K562 (cell line): ENCODE data around the gene TUBE1. TPM values are rescaled to one million over a fixed set of nuclear protein-coding genes. Genes with fewer than 3 reads are reported as not detected.
A peak's percentile ranks its signal among the peaks of the same experiment; 100 is the strongest.
"Not testable (repeated sequence)": the region's sequence is repeated elsewhere in the genome, so short reads cannot be mapped to it uniquely, and the experiment has no call there.

Experiments used
- ATAC-seq: fragments of 200-7000 bp; cut with Tn5 transposase; 3 replicates; pipeline ENCODE4 v1.9.1; 2020; ENCODE audit warnings: moderate library complexity
- BruUV-seq: library from RNA; stranded (reverse); fragments of 400-500 nt; replicated peaks from 2 replicates; lab custom pipeline; 2021; lab: Mats Ljungman, UMichigan
- CTCF ChIA-PET: fragments of 300-600 bp; formaldehyde crosslinking; extraction: SDS; loops from one replicate; lab custom pipeline; 2021; ENCODE audit warnings: low intra/inter-chr PET ratio; lab: Yijun Ruan, JAX
- POLR2A ChIA-PET: fragments of 300-600, 350-650 bp; sonication (Branson Sonifier 250); formaldehyde crosslinking; extraction: SDS; loops from one replicate; lab custom pipeline; 2021; ENCODE audit warnings: antibody characterized with exemption, inconsistent platforms; lab: Yijun Ruan, JAX
- DNase-seq, 4 experiments: peaks; one replicate each; pipeline versions ENCODE4 v3.0.0 to v3.0.0-alpha.2; 2011 to 2018; ENCODE audit warnings: low spot score in 3 of 4, mixed read lengths in 3 of 4; ENCODE audit errors: extremely low read depth in 1 of 4
- FAIRE-seq: peaks from 2 replicates; lab custom pipeline; 2011; peaks lifted over from hg19 to GRCh38; lab: Jason Lieb, UNC
- H2AFZ ChIP-seq: 2 replicates; pipeline ENCODE4 v1.6.0; 2011; ENCODE audit warnings: low read depth, low read length, control low read depth, inconsistent platforms
- H3K27ac ChIP-seq: fragments of 200-600 bp; 3 replicates; pipeline ENCODE4 v1.8.0; 2011; ENCODE audit warnings: low read depth, mild to moderate bottlenecking, control low read depth, inconsistent platforms, low read length, moderate library complexity, mixed read lengths; ENCODE audit errors: extremely low read depth
- H3K27me3 ChIP-seq, 2 experiments: fragments of 300-600 bp in 1 of 2; 2 replicates in 1 of 2; 3 replicates in 1 of 2; pipeline versions ENCODE4 v1.6.0 to v1.8.0; 2011; ENCODE audit warnings: inconsistent platforms in 2 of 2, low read length in 2 of 2, mild to moderate bottlenecking in 1 of 2, mixed read lengths in 1 of 2, moderate library complexity in 1 of 2; ENCODE audit not compliant: control insufficient read depth in 2 of 2, insufficient read depth in 2 of 2
- H3K36me3 ChIP-seq: fragments of 300-600 bp; 3 replicates; pipeline ENCODE4 v1.8.0; 2011; ENCODE audit warnings: mild to moderate bottlenecking, low read length, inconsistent platforms; ENCODE audit not compliant: control insufficient read depth, insufficient read depth
- H3K4me1 ChIP-seq, 2 experiments: fragments of 200-600 bp in 1 of 2; replicated peaks in 1 of 2; 2 replicates in 1 of 2; 3 replicates in 1 of 2; pipeline versions ENCODE4 v1.5.1 to v1.8.0; 2011; ENCODE audit warnings: inconsistent platforms in 2 of 2, low read length in 2 of 2, mild to moderate bottlenecking in 1 of 2, mixed read lengths in 1 of 2, moderate library complexity in 1 of 2; ENCODE audit not compliant: control insufficient read depth in 2 of 2, insufficient read depth in 2 of 2
- H3K4me2 ChIP-seq: 2 replicates; pipeline ENCODE4 v1.6.1; 2011; ENCODE audit warnings: low read length, control low read depth, inconsistent platforms, mixed read lengths; ENCODE audit not compliant: insufficient read depth
- H3K4me3 ChIP-seq: fragments of 200-600 bp; sonication (generic), shearing (Covaris generic); 2 replicates; pipeline ENCODE4 v1.5.1; 2016; ENCODE audit warnings: control low read depth, inconsistent platforms
- H3K79me2 ChIP-seq: fragments of 200-600 bp; 3 replicates; pipeline ENCODE4 v1.8.0; 2011; ENCODE audit warnings: low read length, inconsistent platforms; ENCODE audit not compliant: control insufficient read depth, insufficient read depth
- H3K9ac ChIP-seq, 2 experiments: 2 replicates each; pipeline versions ENCODE4 v1.6.0 to v1.6.1; 2011; ENCODE audit warnings: low read depth in 2 of 2, low read length in 2 of 2, control low read depth in 1 of 2, inconsistent platforms in 1 of 2, mild to moderate bottlenecking in 1 of 2, mixed read lengths in 1 of 2; ENCODE audit not compliant: insufficient read depth in 1 of 2
- H3K9me1 ChIP-seq: one replicate; pipeline ENCODE4 v1.6.0; 2011; ENCODE audit warnings: inconsistent platforms, mild to moderate bottlenecking, low read length, moderate library complexity; ENCODE audit not compliant: control insufficient read depth, insufficient read depth
- H3K9me3 ChIP-seq: replicated peaks from 2 replicates; pipeline ENCODE4 v1.5.1; 2011; ENCODE audit warnings: low read depth, low read length, inconsistent platforms; ENCODE audit not compliant: control insufficient read depth, insufficient read depth
- H4K20me1 ChIP-seq: replicated peaks from 2 replicates; pipeline ENCODE4 v1.6.1; 2011; ENCODE audit warnings: low read length, inconsistent platforms, mixed read lengths; ENCODE audit not compliant: control insufficient read depth, insufficient read depth
- MEF2A ChIP-seq: IDR thresholded peaks from 2 replicates; pipeline ENCODE4 v1.6.1; 2011; ENCODE audit warnings: low read depth, mild to moderate bottlenecking, low read length, moderate library complexity; ENCODE audit not compliant: control insufficient read depth
- MEIS2 ChIP-seq: fragments of 450-650 bp; IDR thresholded peaks from 2 replicates; pipeline ENCODE4 v1.6.1; 2014; ENCODE audit warnings: mild to moderate bottlenecking; ENCODE audit not compliant: partially characterized antibody
- POLR2G ChIP-seq: fragments of 200-400 bp; formaldehyde crosslinking; IDR thresholded peaks from 2 replicates; pipeline ENCODE4 v1.6.1; 2017; ENCODE audit warnings: low read depth, mild to moderate bottlenecking, antibody characterized with exemption, low read length, moderate library complexity
- SETDB1 ChIP-seq: IDR thresholded peaks from one replicate; pipeline ENCODE4 v1.6.1; 2012; ENCODE audit warnings: low read length, control low read depth, inconsistent platforms
- ZC3H4 ChIP-seq: sonication (generic); formaldehyde crosslinking; IDR thresholded peaks from 2 replicates; pipeline ENCODE4 v1.9.0; 2021; ENCODE audit warnings: missing genetic modification reagents, borderline replicate concordance
- ZNF444 ChIP-seq: fragments of 250-450 bp; sonication (Bioruptor Pico); IDR thresholded peaks from 2 replicates; pipeline ENCODE4 v1.4.0; 2020; ENCODE audit warnings: mild to moderate bottlenecking, moderate library complexity
- WGBS: fragments of 100-300 bp; shearing (Covaris generic); methylation state at CpG from one replicate; pipeline ENCODE4 v1.1.6; 2016; ENCODE audit warnings: low coverage, mixed read lengths; ENCODE audit not compliant: insufficient coverage; ENCODE audit errors: missing lambda C conversion rate; 5-methylcytosine and 5-hydroxymethylcytosine counted together
- in situ Hi-C: fragments of 300-500 bp; cut with MboI; formaldehyde crosslinking; loops from 4 replicates; pipeline ENCODE4 v1.15.0; 2018; ENCODE audit warnings: inconsistent platforms, mixed read lengths
- intact Hi-C: fragments of 100-400 bp; cut with micrococcal nuclease; formaldehyde crosslinking; loops from 2 replicates; pipeline ENCODE4 v1.14.2; 2022
- polyA plus RNA-seq, 8 experiments: library from polyadenylated mRNA; depleted of rRNA in 4 of 8; stranded (reverse) in 5 of 8; unstranded in 3 of 8; fragments of >200 nt; fragmentation: Nextera tagmentation in 2 of 8; fragmentation: Illumina TruSeq in 1 of 8; extraction: Ambion mirVana in 2 of 8; extraction: Trizol in 1 of 8; gene quantifications; 2 replicates each; pipeline versions ENCODE4 v1.2.1 to v1.2.3, GENCODE V29; 2011 to 2014; ENCODE audit warnings: inconsistent platforms in 1 of 8, missing spikeins in 1 of 8
- total RNA-seq, 7 experiments: library from RNA; depleted of rRNA in 6 of 7; stranded (reverse); fragments of >200 nt in 6 of 7; fragmentation: Illumina TruSeq in 2 of 7; extraction: Trizol in 2 of 7; gene quantifications; 2 replicates each; pipeline versions ENCODE4 v1.2.1 to v1.2.3, GENCODE V29; 2011 to 2021; ENCODE audit warnings: low replicate concordance in 1 of 7
- TF ChIP-seq, protein P1 (sequence below), 2 experiments: IDR thresholded peaks in 1 of 2; conservative IDR thresholded peaks in 1 of 2; 2 replicates each; pipeline ENCODE4 v1.6.1; 2016; ENCODE audit warnings: low read depth in 2 of 2, mild to moderate bottlenecking in 1 of 2, missing compliant biosample characterization in 1 of 2, missing genetic modification characterization in 1 of 2, moderate library complexity in 1 of 2
- TF ChIP-seq, protein P2 (sequence below): IDR thresholded peaks from 2 replicates; pipeline ENCODE4 v1.6.1; 2016; ENCODE audit warnings: missing genetic modification characterization, missing compliant biosample characterization
- TF ChIP-seq, protein P3 (sequence below): fragments of 450-650 bp; IDR thresholded peaks from 2 replicates; pipeline ENCODE4 v1.6.1; 2016

TUBE1 gene
- total and polyA plus RNA-seq, 9 of the 15 experiments (the other 6 are each of a cell fraction or from before 2014, with no cell fraction given): 18.9 to 58.4 (median 30.8) TPM

DNA sequence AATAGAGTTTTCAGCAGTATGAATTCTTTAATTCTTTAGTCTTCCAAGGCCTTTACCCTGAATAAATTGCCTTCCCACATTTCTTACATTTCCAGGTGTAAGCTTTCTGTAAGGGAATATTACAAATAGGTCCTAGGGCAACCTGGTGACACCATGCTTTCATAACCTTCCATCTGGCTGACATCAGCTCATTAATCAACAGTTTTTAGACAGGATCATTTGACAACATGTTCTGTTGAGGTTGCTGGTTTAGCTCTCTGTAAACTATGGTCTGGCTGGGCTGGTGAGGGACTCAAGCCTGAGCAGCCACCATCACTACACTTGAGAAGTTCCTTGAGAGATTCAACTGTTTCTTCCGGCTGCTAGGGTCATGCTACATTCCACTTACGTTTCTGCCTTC, 19.3 kb upstream of the TUBE1 start:
- Histone ChIP-seq H3K79me2 (no peaks in the 10 kb centered on the region), H3K4me3 (no peak overlapping the region), H3K27ac (no peak overlapping the region), H4K20me1 (no peaks in the 10 kb centered on the region), H3K9me1 (no peaks in the 10 kb centered on the region), H3K4me1 (no peaks in the 10 kb centered on the region), H3K36me3 (no peaks in the 10 kb centered on the region), H3K4me2 (no peak overlapping the region), H3K9me3 (no peaks in the 10 kb centered on the region), H3K9ac (no peak overlapping the region), H3K27me3 (no peaks in the 10 kb centered on the region), H2AFZ (no peak overlapping the region)
- WGBS: 0% methylated on average over 2 of the region's 2 CpGs
- intact Hi-C loops (no loop called here), in situ Hi-C loops (no loop called here)
- TF ChIP-seq, protein P1, sequence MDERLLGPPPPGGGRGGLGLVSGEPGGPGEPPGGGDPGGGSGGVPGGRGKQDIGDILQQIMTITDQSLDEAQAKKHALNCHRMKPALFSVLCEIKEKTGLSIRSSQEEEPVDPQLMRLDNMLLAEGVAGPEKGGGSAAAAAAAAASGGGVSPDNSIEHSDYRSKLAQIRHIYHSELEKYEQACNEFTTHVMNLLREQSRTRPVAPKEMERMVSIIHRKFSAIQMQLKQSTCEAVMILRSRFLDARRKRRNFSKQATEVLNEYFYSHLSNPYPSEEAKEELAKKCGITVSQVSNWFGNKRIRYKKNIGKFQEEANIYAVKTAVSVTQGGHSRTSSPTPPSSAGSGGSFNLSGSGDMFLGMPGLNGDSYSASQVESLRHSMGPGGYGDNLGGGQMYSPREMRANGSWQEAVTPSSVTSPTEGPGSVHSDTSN (CRISPR knock-in tag; IDR thresholded peaks at IDR 0.05; ENCODE audit: low read depth): no peak
- TF ChIP-seq, protein P1 (tag; conservative IDR thresholded peaks at IDR 0.05; ENCODE audit: low read depth): peak; percentile 66
- TF ChIP-seq ZC3H4 (CRISPR knock-in tag) (no peak), SETDB1 (no peak), POLR2G (no peak), ZNF444 (CRISPR knock-in tag) (no peak), MEF2A (no peak), MEIS2 (peak; percentile 66)
- TF ChIP-seq, protein P2, sequence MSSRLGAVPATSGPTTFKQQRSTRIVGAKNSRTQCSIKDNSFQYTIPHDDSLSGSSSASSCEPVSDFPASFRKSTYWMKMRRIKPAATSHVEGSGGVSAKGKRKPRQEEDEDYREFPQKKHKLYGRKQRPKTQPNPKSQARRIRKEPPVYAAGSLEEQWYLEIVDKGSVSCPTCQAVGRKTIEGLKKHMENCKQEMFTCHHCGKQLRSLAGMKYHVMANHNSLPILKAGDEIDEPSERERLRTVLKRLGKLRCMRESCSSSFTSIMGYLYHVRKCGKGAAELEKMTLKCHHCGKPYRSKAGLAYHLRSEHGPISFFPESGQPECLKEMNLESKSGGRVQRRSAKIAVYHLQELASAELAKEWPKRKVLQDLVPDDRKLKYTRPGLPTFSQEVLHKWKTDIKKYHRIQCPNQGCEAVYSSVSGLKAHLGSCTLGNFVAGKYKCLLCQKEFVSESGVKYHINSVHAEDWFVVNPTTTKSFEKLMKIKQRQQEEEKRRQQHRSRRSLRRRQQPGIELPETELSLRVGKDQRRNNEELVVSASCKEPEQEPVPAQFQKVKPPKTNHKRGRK: no peak
- TF ChIP-seq, protein P3, sequence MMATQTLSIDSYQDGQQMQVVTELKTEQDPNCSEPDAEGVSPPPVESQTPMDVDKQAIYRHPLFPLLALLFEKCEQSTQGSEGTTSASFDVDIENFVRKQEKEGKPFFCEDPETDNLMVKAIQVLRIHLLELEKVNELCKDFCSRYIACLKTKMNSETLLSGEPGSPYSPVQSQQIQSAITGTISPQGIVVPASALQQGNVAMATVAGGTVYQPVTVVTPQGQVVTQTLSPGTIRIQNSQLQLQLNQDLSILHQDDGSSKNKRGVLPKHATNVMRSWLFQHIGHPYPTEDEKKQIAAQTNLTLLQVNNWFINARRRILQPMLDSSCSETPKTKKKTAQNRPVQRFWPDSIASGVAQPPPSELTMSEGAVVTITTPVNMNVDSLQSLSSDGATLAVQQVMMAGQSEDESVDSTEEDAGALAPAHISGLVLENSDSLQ: 0 out of 2 replicates have a peak, but pooled peaks have one; percentile 18
- ChIA-PET CTCF (interaction anchor here (0.6 kb wide), 1 partner anchor 13 kb away, joined by 3 read pairs; no protein-coding TSS in a partner anchor), POLR2A (interaction anchor here (1.1 kb wide), 1 partner anchor 13 kb away, joined by 3 read pairs; no protein-coding TSS in a partner anchor)
- DNase-seq (no peak), FAIRE-seq (no peak), ATAC-seq (no peak; the same call in 2 of the 3 replicates)
- BruUV-seq: no TSS peak

DNA sequence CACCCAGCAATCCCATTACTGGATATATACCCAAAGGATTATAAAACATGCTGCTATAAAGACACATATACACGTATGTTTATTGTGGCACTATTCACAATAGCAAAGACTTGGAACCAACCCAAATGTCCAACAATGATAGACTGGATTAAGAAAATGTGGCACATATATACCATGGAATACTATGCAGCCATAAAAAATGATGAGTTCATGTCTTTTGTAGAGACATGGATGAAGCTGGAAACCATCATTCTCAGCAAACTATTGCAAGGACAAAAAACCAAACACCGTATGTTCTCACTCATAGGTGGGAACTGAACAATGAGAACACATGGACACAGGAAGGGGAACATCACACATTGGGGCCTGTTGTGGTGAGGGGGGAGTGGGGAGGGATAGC, 18.7 kb upstream of the TUBE1 start:
- POLR2A ChIA-PET: interaction anchor here (1.1 kb wide), 1 partner anchor 13 kb away, joined by 3 read pairs; no protein-coding TSS in a partner anchor
- H3K4me1 ChIP-seq, H3K27ac ChIP-seq, H4K20me1 ChIP-seq, H3K36me3 ChIP-seq, DNase-seq, H3K4me3 ChIP-seq, H3K9me3 ChIP-seq, H3K9ac ChIP-seq, in situ Hi-C loops, H2AFZ ChIP-seq, H3K27me3 ChIP-seq, ATAC-seq, BruUV-seq, H3K79me2 ChIP-seq, H3K9me1 ChIP-seq, H3K4me2 ChIP-seq, FAIRE-seq, intact Hi-C loops: not testable (repeated sequence)
- 20% methylated on average over 1 of the region's 2 CpGs for WGBS
- CTCF ChIA-PET: interaction anchor here (0.6 kb wide), 1 partner anchor 12 kb away, joined by 3 read pairs; no protein-coding TSS in a partner anchor
